ENCODE measurements around the gene UBR2. TPM values are rescaled to one million over a fixed set of nuclear protein-coding genes. Genes with fewer than 3 reads are reported as not detected.

UBR2 gene
- total and polyA plus RNA-seq, 9 of the 15 experiments (the other 6 are each of a cell fraction or from before 2014, with no cell fraction given), result 9.1 to 38.9 (median 23.4) TPM

GRCh38 chr6:42550277-42550676 is 13.6 kb upstream of the UBR2 start (continued):
- no peak for TF ChIP-seq NR2C2 (CRISPR knock-in tag; IDR thresholded peaks at IDR 0.05)
- TF ChIP-seq NR2C2 (tag; IDR thresholded peaks at IDR 0.05), result peak; percentile 31; the same call in 1 of the 2 replicates
- no peak for TF ChIP-seq RCOR1 (IDR thresholded peaks at IDR 0.05; ENCODE audit: borderline replicate concordance in 1 of 2, low read depth in 2 of 2, low read length in 2 of 2)
- TF ChIP-seq ZNF239 (CRISPR knock-in tag; IDR thresholded peaks at IDR 0.05), result no peak
- TF ChIP-seq MEIS2 (IDR thresholded peaks at IDR 0.05; ENCODE audit: partially characterized antibody), result peak; percentile 17
- TF ChIP-seq EP300 (IDR thresholded peaks at IDR 0.05; ENCODE audit: low read length), result peak; percentile 69; the same call in 1 of the 2 replicates
- peak; percentile 58; the same call in 1 of the 2 replicates for TF ChIP-seq SOX6 (IDR thresholded peaks at IDR 0.05)

- H3K4me2 ChIP-seq (ENCODE audit: insufficient read depth, low read length), result no peak overlapping the region
- in situ Hi-C loops (cut with MboI), result no loop called here
These were observed 12.6 kb upstream of the UBR2 start for GRCh38 chr6:42551217-42551616.

More at GRCh38 chr6:42551217-42551616, 12.6 kb upstream of the UBR2 start:
- DNase-seq (ENCODE audit: extremely low read depth in 1 of 4, low spot score in 3 of 4) (no peak), ATAC-seq (no peak), FAIRE-seq (no peak)
- intact Hi-C loops (cut with micrococcal nuclease), result no loop called here
- no TSS peak for BruUV-seq (replicated peaks)
- Histone ChIP-seq H3K4me3 (no peak overlapping the region), H3K9me3 (replicated peaks; ENCODE audit: control insufficient read depth, insufficient read depth, low read depth, low read length) (no peaks in the 10 kb centered on the region), H3K36me3 (ENCODE audit: control insufficient read depth, insufficient read depth, low read length) (no peaks in the 10 kb centered on the region), H3K27me3 (ENCODE audit: control insufficient read depth in 2 of 2, insufficient read depth in 2 of 2, low read length in 2 of 2) (no peaks in the 10 kb centered on the region), H4K20me1 (replicated peaks; ENCODE audit: control insufficient read depth, insufficient read depth, low read length) (no peaks in the 10 kb centered on the region), H3K27ac (ENCODE audit: extremely low read depth, low read depth, low read length) (no peak overlapping the region), H3K9me1 (ENCODE audit: control insufficient read depth, insufficient read depth, low read length) (no peaks in the 10 kb centered on the region), H3K9ac (ENCODE audit: insufficient read depth in 1 of 2, low read depth in 2 of 2, low read length in 2 of 2) (no peak overlapping the region), H3K4me1 (replicated peaks in 1 of 2; ENCODE audit: control insufficient read depth in 2 of 2, insufficient read depth in 2 of 2, low read length in 2 of 2) (peaks cover 10 to 16% of the 10 kb centered on the region in 2 experiments), H3K79me2 (ENCODE audit: control insufficient read depth, insufficient read depth, low read length) (no peaks in the 10 kb centered on the region), H2AFZ (ENCODE audit: low read depth, low read length) (no peak overlapping the region)
- CTCF ChIA-PET (ENCODE audit: low intra/inter-chr PET ratio), result interaction anchor here (1.0 kb wide), 1 partner anchor 290 kb away, joined by 3 read pairs; no protein-coding TSS in a partner anchor
- WGBS (ENCODE audit: insufficient coverage, low coverage, missing lambda C conversion rate), result 18% methylated on average over 1 of the region's 1 CpG
- POLR2A ChIA-PET, result interaction anchor here (0.6 to 4.5 kb wide), 4 partner anchors 13 to 322 kb away, joined by 3 to 15 read pairs (median 3); partner anchors contain the start of gene UBR2
- peak; percentile 63 for TF ChIP-seq FOSL1 (tag; conservative IDR thresholded peaks at IDR 0.05)
- TF ChIP-seq SRSF3 (IDR thresholded peaks at IDR 0.05; ENCODE audit: insufficient read depth, low read length), result no peak
- 0 out of 2 replicates have a peak, but pooled peaks have one; percentile 9 for TF ChIP-seq NFE2 (IDR thresholded peaks at IDR 0.05; ENCODE audit: low read depth)
- peak; percentile 75 for TF ChIP-seq ATF3 (IDR thresholded peaks at IDR 0.05)
- TF ChIP-seq ATF3 (CRISPR knock-in tag; conservative IDR thresholded peaks at IDR 0.05), result no peak
- no peak for TF ChIP-seq CEBPG (CRISPR knock-in tag; IDR thresholded peaks at IDR 0.05)
- peak in 1 of 2 experiments; percentile 74; a peak in 2 of 4 replicates for TF ChIP-seq CEBPG (tag; conservative IDR thresholded peaks at IDR 0.05 in 1 of 2, IDR thresholded peaks at IDR 0.05 in 1 of 2)
- TF ChIP-seq ZFPM2 (CRISPR knock-in tag; IDR thresholded peaks at IDR 0.05), result no peak
- TF ChIP-seq JUNB (CRISPR knock-in tag; conservative IDR thresholded peaks at IDR 0.05), result 0 out of 2 replicates have a peak, but pooled peaks have one; percentile 27
- TF ChIP-seq KDM4B (IDR thresholded peaks at IDR 0.05; ENCODE audit: borderline replicate concordance in 2 of 2, low read depth in 1 of 2), result no peak
